Measurements from ENCODE around the gene SLC36A1. TPM values are rescaled to one million over a fixed set of nuclear protein-coding genes. Genes with fewer than 3 reads are reported as not detected.

SLC36A1 gene
- total RNA-seq, 1 donor from 2014 or later: 7.9 TPM

DNA sequence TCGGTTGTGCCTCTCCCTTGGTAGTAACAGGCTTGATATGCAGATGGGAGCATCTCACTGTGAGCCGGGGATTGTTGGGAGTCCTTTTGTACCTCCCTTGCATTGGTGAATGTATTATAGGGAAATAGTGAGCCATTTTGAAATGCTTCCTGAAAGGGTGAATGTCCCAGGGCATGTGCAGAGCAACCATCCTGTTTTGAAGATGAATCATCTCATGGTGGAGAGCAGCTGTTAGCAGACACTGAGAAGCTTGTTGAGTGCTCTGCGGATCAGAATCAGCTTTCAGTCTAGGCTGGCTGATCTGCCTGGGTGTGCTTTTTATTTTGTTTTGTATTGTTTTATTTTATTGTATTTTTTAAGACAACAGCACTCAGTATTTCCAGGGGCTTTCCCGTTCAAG lies 29.7 kb downstream of the SLC36A1 start:
- H3K9me3 Mint-ChIP-seq: no peaks in the 10 kb centered on the region
- peaks cover 12% of the 10 kb centered on the region for H3K36me3 Mint-ChIP-seq (ENCODE audit: low read depth)
- no peaks in the 10 kb centered on the region for H3K27me3 Mint-ChIP-seq (ENCODE audit: insufficient read depth)
- no peak overlapping the region for H3K4me3 Mint-ChIP-seq
- no peak for DNase-seq (ENCODE audit: low spot score)
- intact Hi-C loops (cut with micrococcal nuclease): no loop called here
- H3K27ac Mint-ChIP-seq: no peak overlapping the region
- no peaks in the 10 kb centered on the region for H3K4me1 Mint-ChIP-seq (ENCODE audit: low read depth)

DNA sequence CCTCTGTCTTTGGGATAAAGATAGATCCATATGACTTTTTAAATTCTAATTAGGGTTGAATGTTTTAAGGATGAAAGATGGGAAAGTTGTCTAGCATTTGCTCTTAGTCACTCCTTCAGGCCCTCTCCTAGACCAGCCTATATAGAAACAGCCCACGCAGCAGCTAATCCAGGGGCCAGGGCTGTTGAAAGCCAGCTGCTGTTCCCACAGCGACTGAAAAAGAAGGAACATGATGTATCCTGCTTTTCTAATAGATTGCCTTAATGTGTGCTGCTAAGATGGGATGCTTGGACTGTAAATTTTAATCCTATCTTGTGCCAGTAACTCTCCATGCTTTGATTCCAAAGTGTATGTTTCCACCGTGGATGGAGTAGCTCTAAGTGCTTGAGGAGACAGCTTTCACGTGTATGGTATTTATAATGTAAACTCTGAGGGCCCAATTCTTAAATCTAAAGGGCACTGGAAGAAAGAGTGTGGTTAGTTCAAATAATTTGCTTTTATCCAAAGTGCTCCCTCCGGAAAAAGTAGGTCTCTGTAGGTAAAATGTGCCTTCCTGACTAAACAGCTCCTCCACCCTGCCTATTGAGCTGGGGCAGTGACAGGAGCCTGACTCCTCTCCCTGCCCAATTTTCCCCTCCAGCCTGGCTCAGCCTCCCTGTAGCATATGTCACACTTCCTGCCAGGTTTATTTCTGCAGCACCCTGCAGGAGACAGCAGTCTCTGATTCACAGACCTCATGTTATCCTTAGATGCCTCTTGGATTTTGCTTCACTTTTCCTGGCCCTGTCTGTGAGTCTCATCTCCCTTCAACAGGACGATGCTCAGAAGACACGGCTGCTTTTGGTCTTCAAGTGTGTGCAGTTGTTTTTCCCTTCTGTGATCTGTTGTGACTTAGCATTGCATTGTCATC lies 33.2 kb downstream of the SLC36A1 start:
- Mint-ChIP-seq H3K36me3 (ENCODE audit: low read depth) (peaks cover 10% of the 10 kb centered on the region), H3K27ac (no peak overlapping the region), H3K9me3 (no peaks in the 10 kb centered on the region), H3K4me1 (ENCODE audit: low read depth) (no peaks in the 10 kb centered on the region), H3K27me3 (ENCODE audit: insufficient read depth) (no peaks in the 10 kb centered on the region), H3K4me3 (no peak overlapping the region)
- intact Hi-C loops (cut with micrococcal nuclease): no loop called here
- DNase-seq (ENCODE audit: low spot score): no peak

DNA sequence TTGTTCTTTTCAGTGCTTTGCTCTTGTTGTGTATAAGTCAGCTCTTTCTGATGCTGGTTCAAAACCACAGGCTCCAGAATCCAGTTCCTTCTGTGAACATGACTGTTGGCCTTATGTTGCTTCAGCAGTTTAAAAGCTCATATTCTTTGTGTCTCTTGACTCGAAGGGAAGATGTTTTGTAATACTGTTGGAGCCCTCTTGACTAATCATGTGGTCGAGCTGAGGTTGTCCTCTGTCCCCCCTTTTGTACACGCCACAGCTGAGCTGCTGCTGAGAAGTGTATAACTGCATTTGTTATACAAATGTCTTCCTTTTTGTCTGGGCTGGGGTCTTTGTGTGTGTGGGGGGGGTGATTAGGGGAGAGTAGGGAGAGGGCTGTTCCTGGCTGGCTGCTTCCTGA lies 35.8 kb downstream of the SLC36A1 start:
- Mint-ChIP-seq H3K4me1 (ENCODE audit: low read depth) (no peaks in the 10 kb centered on the region), H3K36me3 (ENCODE audit: low read depth) (peaks cover 8% of the 10 kb centered on the region), H3K27ac (no peak overlapping the region), H3K4me3 (no peak overlapping the region), H3K9me3 (no peaks in the 10 kb centered on the region), H3K27me3 (ENCODE audit: insufficient read depth) (no peaks in the 10 kb centered on the region)
- intact Hi-C loops (cut with micrococcal nuclease): no loop called here
- no peak for DNase-seq (ENCODE audit: low spot score)

DNA sequence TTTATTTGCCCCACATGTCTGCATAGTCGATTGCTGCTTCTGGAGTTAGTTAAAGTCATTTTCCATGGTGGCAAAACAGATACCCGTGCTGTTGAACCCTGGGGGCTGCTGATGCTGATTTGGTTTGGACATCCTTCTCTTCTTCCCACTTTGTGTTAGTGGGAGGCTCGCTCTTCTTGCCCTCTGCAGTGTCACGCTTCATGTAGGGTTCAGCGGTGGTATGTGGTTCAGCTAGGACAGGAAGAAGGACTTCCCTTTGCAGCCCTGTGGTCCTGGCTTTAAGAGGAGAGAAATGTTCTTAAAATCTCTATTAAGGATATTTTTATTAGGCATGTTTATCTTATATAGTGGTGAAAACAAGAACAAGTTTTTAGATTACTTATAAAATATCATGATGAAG lies 36.2 kb downstream of the SLC36A1 start:
- H3K4me3 Mint-ChIP-seq: no peak overlapping the region
- no peaks in the 10 kb centered on the region for H3K4me1 Mint-ChIP-seq (ENCODE audit: low read depth)
- no peaks in the 10 kb centered on the region for H3K9me3 Mint-ChIP-seq
- DNase-seq (ENCODE audit: low spot score): no peak
- peaks cover 7% of the 10 kb centered on the region for H3K36me3 Mint-ChIP-seq (ENCODE audit: low read depth)
- H3K27me3 Mint-ChIP-seq (ENCODE audit: insufficient read depth): no peaks in the 10 kb centered on the region
- intact Hi-C loops (cut with micrococcal nuclease): no loop called here
- H3K27ac Mint-ChIP-seq: no peak overlapping the region

DNA sequence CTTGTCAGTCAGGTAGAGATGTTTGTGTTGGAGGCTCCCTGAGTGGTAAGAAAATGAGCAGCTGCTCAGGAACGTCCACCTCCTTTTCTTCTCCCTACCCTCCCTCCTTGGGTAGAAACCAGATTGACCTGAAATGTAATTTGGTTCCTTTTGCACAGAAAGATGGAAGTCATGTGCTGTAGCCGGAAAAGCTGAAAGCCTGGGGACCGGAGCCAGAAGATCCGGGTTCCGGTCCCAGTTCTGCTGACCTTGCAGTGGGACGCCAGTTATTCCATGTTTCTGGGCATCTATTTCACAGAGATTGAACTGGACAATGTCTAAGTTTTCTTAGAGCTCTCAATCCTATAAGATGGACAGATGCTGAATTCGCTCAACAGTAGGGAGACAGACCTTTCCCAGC lies 40.1 kb downstream of the SLC36A1 start:
- intact Hi-C loops (cut with micrococcal nuclease): no loop called here
- H3K4me1 Mint-ChIP-seq (ENCODE audit: low read depth): no peaks in the 10 kb centered on the region
- DNase-seq (ENCODE audit: low spot score): no peak
- no peak overlapping the region for H3K4me3 Mint-ChIP-seq
- H3K27me3 Mint-ChIP-seq (ENCODE audit: insufficient read depth): no peaks in the 10 kb centered on the region
- no peak overlapping the region for H3K27ac Mint-ChIP-seq
- peaks cover 4% of the 10 kb centered on the region for H3K36me3 Mint-ChIP-seq (ENCODE audit: low read depth)
- no peaks in the 10 kb centered on the region for H3K9me3 Mint-ChIP-seq

DNA sequence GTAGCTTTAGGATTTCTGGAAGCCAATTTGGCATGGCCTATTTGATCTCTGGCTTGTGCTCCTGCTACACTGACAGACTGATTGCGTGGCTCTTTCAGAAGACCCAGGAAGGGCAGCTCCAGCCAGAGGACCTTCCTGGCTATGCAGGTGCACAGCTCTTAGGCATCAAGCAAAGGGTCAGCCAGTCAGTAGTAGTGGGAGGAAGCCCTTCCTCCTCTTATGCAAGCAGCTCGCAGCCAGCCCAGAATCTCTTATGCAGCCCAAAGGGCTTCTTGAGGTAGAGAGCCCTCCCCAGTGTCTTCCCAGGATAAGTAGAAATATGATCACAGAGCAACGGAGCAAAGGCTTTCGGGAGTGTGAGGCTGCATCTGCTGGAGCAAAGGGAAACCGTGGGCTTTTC lies 43.2 kb downstream of the SLC36A1 start:
- Mint-ChIP-seq H3K36me3 (ENCODE audit: low read depth) (peaks cover 4% of the 10 kb centered on the region), H3K4me3 (no peak overlapping the region), H3K27me3 (ENCODE audit: insufficient read depth) (no peaks in the 10 kb centered on the region), H3K4me1 (ENCODE audit: low read depth) (no peaks in the 10 kb centered on the region), H3K9me3 (no peaks in the 10 kb centered on the region), H3K27ac (no peak overlapping the region)
- intact Hi-C loops (cut with micrococcal nuclease): no loop called here
- no peak for DNase-seq (ENCODE audit: low spot score)

DNA sequence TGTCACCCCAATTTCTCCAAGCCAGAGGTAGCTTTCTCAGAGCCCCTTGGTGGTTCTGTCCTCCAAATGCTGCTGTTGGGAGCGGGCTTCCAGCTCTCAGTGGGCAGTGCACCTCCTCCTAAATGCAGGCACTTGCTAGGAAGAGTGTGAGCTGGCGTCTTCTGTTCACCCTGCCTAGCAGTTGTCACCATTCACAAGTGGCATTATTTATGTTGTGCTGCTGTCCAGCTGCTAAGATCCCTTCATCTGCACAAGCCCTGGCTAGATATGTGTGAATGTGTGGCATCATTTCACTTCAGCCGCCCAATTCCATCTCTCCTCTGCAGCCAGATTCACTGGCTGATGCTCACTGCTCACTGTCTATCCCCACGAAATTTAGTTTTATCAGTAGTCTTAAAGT lies 43.7 kb downstream of the SLC36A1 start:
- Mint-ChIP-seq H3K9me3 (no peaks in the 10 kb centered on the region), H3K4me1 (ENCODE audit: low read depth) (no peaks in the 10 kb centered on the region), H3K27ac (no peak overlapping the region), H3K36me3 (ENCODE audit: low read depth) (peaks cover 4% of the 10 kb centered on the region), H3K4me3 (no peak overlapping the region), H3K27me3 (ENCODE audit: insufficient read depth) (no peaks in the 10 kb centered on the region)
- intact Hi-C loops (cut with micrococcal nuclease): no loop called here
- DNase-seq (ENCODE audit: low spot score): no peak

DNA sequence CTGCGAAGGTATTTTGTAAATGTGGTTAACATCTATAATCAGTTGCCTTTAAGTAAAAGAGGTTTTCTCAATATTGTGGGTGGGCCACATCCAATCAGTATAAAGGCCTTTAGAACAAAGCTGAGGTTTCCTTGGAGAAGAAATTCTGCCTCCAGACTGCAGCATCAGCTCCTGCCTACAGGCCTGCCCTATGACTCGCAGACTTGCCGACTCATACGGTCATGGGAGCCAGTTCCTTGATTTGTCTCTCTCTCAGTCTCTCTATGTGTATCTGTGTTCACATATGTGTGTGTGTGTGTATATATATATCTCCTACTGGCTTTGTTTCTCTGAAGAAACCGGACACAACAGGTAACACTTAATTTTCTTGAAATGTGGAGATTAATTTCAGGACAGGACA lies 45.3 kb downstream of the SLC36A1 start:
- intact Hi-C loops (cut with micrococcal nuclease): no loop called here
- H3K27me3 Mint-ChIP-seq (ENCODE audit: insufficient read depth): no peaks in the 10 kb centered on the region

DNA sequence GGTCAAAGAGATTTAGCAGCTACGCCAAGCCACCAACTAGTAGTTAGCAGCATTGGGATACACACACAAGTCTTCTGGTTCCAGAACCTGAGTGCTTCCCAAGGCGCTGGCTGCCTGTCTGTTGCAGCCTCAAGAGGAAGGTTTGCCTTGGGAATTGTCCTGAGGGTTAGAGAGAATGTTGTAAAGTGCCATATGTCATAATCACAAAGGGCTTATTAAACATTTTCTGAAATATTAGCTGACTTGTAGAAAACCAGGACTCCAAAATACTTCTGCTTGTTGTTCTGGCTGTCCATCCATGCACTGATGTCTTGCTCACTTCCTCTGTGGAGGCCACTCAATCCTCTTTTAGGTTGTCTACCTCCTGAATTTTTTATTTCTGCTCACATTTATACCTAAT lies 46.3 kb downstream of the SLC36A1 start:
- intact Hi-C loops (cut with micrococcal nuclease): no loop called here
- no peaks in the 10 kb centered on the region for H3K27me3 Mint-ChIP-seq (ENCODE audit: insufficient read depth)
- no peaks in the 10 kb centered on the region for H3K4me1 Mint-ChIP-seq (ENCODE audit: low read depth)
- H3K4me3 Mint-ChIP-seq: no peak overlapping the region
- DNase-seq (ENCODE audit: low spot score): no peak
- H3K27ac Mint-ChIP-seq: no peak overlapping the region
- H3K9me3 Mint-ChIP-seq: no peaks in the 10 kb centered on the region
- peaks cover 2% of the 10 kb centered on the region for H3K36me3 Mint-ChIP-seq (ENCODE audit: low read depth)

More for the DNA sequence above, 45.3 kb downstream of the SLC36A1 start:
- H3K4me1 Mint-ChIP-seq (ENCODE audit: low read depth): no peaks in the 10 kb centered on the region
- DNase-seq (ENCODE audit: low spot score): no peak
- H3K36me3 Mint-ChIP-seq (ENCODE audit: low read depth): peaks cover 2% of the 10 kb centered on the region
- no peak overlapping the region for H3K4me3 Mint-ChIP-seq
- H3K27ac Mint-ChIP-seq: no peak overlapping the region
- no peaks in the 10 kb centered on the region for H3K9me3 Mint-ChIP-seq

DNA sequence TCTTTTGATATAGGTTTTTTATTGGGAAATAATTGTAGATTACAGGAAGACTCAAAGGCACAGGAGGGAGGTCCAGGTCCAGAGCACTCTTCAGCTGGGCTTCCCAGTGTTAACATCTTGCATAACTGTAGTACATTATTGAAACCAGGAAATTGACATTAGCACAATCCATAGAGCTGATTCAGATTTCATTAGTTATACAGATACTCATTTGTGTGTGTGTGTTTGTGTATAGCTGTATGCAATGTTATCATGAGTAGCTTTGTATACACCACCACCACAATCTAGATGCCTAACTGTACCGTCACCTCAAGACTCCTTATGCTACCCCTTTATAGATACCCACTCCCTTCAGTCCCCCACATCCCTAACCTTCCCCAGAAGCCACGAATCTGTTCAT lies 47.9 kb downstream of the SLC36A1 start:
- H3K4me1 Mint-ChIP-seq (ENCODE audit: low read depth): no peaks in the 10 kb centered on the region
- H3K27me3 Mint-ChIP-seq (ENCODE audit: insufficient read depth): no peaks in the 10 kb centered on the region
- no peaks in the 10 kb centered on the region for H3K9me3 Mint-ChIP-seq
- no peak overlapping the region for H3K4me3 Mint-ChIP-seq
- no peak for DNase-seq (ENCODE audit: low spot score)
- H3K36me3 Mint-ChIP-seq (ENCODE audit: low read depth): peaks cover 2% of the 10 kb centered on the region
- intact Hi-C loops (cut with micrococcal nuclease): no loop called here
- H3K27ac Mint-ChIP-seq: no peak overlapping the region

DNA sequence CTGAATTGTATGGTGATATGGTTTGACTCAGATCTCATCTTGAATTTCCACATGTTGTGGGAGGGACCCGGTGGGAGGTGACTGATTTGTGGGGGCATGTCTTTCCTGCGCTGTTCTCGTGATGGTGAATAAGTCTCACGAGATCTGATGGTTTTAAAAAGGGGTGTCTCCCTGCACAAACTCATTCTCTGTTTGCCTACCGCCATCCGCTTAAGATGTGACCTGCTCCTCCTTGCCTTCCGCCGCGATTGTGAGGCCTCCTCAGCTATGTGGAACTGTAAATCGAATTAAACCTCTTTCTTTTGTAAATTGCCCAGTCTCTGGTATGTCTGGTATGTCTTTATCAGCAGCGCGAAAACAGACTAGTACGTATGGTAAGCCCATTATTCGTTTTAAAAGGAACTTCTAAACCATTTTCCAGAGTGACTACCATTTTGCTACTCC lies 48.7 kb downstream of the SLC36A1 start:
- peaks cover 6% of the 10 kb centered on the region for H3K4me1 Mint-ChIP-seq (ENCODE audit: low read depth)
- no peaks in the 10 kb centered on the region for H3K27me3 Mint-ChIP-seq (ENCODE audit: insufficient read depth)
- no peak overlapping the region for H3K4me3 Mint-ChIP-seq
- no peak for DNase-seq (ENCODE audit: low spot score)
- H3K36me3 Mint-ChIP-seq (ENCODE audit: low read depth): peaks cover 2% of the 10 kb centered on the region
- no peak overlapping the region for H3K27ac Mint-ChIP-seq
- H3K9me3 Mint-ChIP-seq: no peaks in the 10 kb centered on the region
- intact Hi-C loops (cut with micrococcal nuclease): no loop called here

DNA sequence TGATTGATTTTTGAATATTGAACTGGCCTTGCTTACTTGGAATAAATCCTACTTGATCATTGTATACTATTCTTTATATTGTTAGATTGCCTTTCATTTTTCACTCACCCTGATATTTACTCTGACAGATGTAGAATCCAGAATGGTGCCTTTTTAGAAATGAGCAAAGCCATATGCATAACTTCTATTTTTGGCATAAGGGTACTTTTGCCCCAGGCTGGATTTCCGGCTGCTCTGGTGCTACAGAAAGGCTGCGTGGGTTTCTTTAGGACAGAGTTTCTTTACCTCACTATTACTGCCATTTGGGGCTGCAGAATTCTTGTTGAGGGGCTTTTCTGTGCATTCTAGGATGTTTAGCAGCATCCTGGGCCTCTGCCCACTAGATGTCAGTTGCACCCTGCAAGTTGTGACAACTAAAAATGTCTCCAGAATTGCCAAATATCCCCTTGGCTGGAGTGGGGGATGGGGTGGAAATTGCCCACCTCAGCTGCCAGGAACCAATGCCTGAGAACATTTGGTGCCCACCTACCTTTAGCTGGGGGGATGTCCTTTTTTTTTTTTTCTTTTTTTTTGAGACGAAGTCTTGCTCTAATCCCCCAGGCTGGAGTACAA lies 50.1 kb downstream of the SLC36A1 start:
- no peak overlapping the region for H3K4me3 Mint-ChIP-seq
- H3K9me3 Mint-ChIP-seq: no peaks in the 10 kb centered on the region
- H3K27ac Mint-ChIP-seq: no peak overlapping the region
- peaks cover 6% of the 10 kb centered on the region for H3K4me1 Mint-ChIP-seq (ENCODE audit: low read depth)
- intact Hi-C loops (cut with micrococcal nuclease): no loop called here
- DNase-seq (ENCODE audit: low spot score): no peak
- H3K27me3 Mint-ChIP-seq (ENCODE audit: insufficient read depth): no peaks in the 10 kb centered on the region
- H3K36me3 Mint-ChIP-seq (ENCODE audit: low read depth): no peaks in the 10 kb centered on the region

DNA sequence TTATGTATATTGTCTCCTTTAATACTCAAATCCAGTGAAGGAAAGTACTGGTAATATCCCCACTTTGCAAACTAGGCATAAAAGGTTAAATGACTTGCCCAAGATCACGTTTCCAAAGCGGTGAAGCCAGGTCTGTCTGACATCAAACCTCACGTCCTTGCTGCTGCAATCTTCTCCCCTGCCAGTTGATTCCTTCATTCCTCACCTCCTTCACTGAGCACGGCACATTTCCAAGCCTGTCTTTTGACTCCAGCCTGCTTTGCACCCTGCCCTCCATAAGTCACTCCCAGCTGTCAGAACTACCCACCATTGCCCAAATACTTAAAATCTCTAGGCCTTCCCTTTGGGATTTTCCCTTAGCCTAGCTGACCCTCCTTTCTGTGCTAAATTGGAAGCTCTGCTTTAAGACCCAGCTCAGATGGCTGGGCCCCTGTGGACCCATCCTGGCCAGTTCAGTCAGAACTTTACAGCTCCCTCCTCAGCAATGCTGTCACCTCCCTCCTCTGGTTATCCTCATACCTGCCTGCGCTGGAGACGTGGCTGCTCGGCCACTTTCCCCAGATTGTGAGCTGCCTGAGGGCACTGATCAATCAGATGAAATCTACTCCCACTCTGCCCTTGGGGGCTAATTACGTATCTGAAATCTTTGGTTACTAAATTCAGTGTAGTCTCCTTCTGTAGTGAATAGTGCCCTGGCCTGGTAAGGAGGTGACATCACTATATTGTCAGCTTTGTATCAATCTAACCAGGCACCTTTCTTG lies 51.2 kb downstream of the SLC36A1 start:
- no peak for DNase-seq (ENCODE audit: low spot score)
- intact Hi-C loops (cut with micrococcal nuclease): no loop called here
- Mint-ChIP-seq H3K27ac (no peak overlapping the region), H3K36me3 (ENCODE audit: low read depth) (no peaks in the 10 kb centered on the region), H3K9me3 (no peaks in the 10 kb centered on the region), H3K27me3 (ENCODE audit: insufficient read depth) (no peaks in the 10 kb centered on the region), H3K4me1 (ENCODE audit: low read depth) (peaks cover 6% of the 10 kb centered on the region), H3K4me3 (no peak overlapping the region)
